Neural progenitor cell (in vitro differentiated cells): Measurements from ENCODE around the gene MICAL2. TPM values are rescaled to one million over a fixed set of nuclear protein-coding genes. Genes with fewer than 3 reads are reported as not detected.

Source experiments
- DNase-seq: peaks from one replicate; pipeline ENCODE4 v3.0.0-alpha.2; 2016; ENCODE audit warnings: low spot score
- H2AFZ ChIP-seq: fragments of 200-600 bp; sonication (generic); replicated peaks from 2 replicates; pipeline ENCODE4 v1.6.1; 2016; ENCODE audit warnings: antibody characterized with exemption
- H3F3A ChIP-seq: fragments of 200-600 bp; sonication (generic); 2 replicates; pipeline ENCODE4 v1.6.1; 2016; ENCODE audit warnings: antibody characterized with exemption, low read depth
- H3K27ac ChIP-seq: fragments of 200-600 bp; sonication (generic); 2 replicates; pipeline ENCODE4 v1.5.1; 2016; ENCODE audit warnings: mild to moderate bottlenecking
- H3K27me3 ChIP-seq: fragments of 200-600 bp; sonication (generic); 2 replicates; pipeline ENCODE4 v1.6.1; 2016; ENCODE audit warnings: mild to moderate bottlenecking, moderate library complexity
- H3K36me3 ChIP-seq: fragments of 200-600 bp; sonication (generic); 2 replicates; pipeline ENCODE4 v1.5.1; 2016
- H3K4me1 ChIP-seq: fragments of 200-600 bp; sonication (generic); 2 replicates; pipeline ENCODE4 v1.6.1; 2016; ENCODE audit warnings: mixed run types
- H3K4me2 ChIP-seq: fragments of 200-600 bp; sonication (generic); 2 replicates; pipeline ENCODE4 v1.6.1; 2016
- H3K4me3 ChIP-seq: fragments of 200-600 bp; sonication (generic); 2 replicates; pipeline ENCODE4 v1.5.1; 2016
- H3K79me2 ChIP-seq: fragments of 200-600 bp; sonication (generic); 2 replicates; pipeline ENCODE4 v1.6.1; 2016; ENCODE audit warnings: low read depth
- H3K9ac ChIP-seq: fragments of 200-600 bp; sonication (generic); 2 replicates; pipeline ENCODE4 v1.6.1; 2016
- H3K9me3 ChIP-seq: fragments of 200-600 bp; sonication (generic); 2 replicates; pipeline ENCODE4 v1.5.1; 2016; ENCODE audit warnings: low read depth
- H4K20me1 ChIP-seq: fragments of 200-600 bp; sonication (generic); 2 replicates; pipeline ENCODE4 v1.6.1; 2016; ENCODE audit warnings: low read depth
- H3K27ac Mint-ChIP-seq: 3 replicates; pipeline ENCODE4 v1.8.0; 2021; ENCODE audit warnings: mixed read lengths
- H3K27me3 Mint-ChIP-seq: 2 replicates; pipeline ENCODE4 v1.8.0; 2022; ENCODE audit warnings: low read depth, mild to moderate bottlenecking, inconsistent platforms, moderate library complexity, mixed read lengths; ENCODE audit not compliant: insufficient read depth
- H3K36me3 Mint-ChIP-seq: 3 replicates; pipeline ENCODE4 v1.8.0; 2021; ENCODE audit warnings: mixed read lengths
- H3K4me1 Mint-ChIP-seq: 3 replicates; pipeline ENCODE4 v1.8.0; 2021; ENCODE audit warnings: mixed read lengths
- H3K4me3 Mint-ChIP-seq: 3 replicates; pipeline ENCODE4 v1.8.0; 2021; ENCODE audit warnings: mild to moderate bottlenecking, moderate library complexity, mixed read lengths
- H3K9me3 Mint-ChIP-seq: 3 replicates; pipeline ENCODE4 v1.8.0; 2020; ENCODE audit warnings: mixed read lengths
- CTCF ChIP-seq: fragments of 200-600 bp; sonication (generic); IDR thresholded peaks from 2 replicates; pipeline ENCODE4 v1.5.1; 2017; ENCODE audit warnings: antibody characterized with exemption, mild to moderate bottlenecking
- EZH2 ChIP-seq: fragments of 200-600 bp; sonication (generic); IDR thresholded peaks from 2 replicates; pipeline ENCODE4 v1.6.1; 2017; ENCODE audit warnings: antibody characterized with exemption, mild to moderate bottlenecking, moderate library complexity
- EZH2phosphoT487 ChIP-seq: fragments of 200-600 bp; sonication (generic); IDR thresholded peaks from 2 replicates; pipeline ENCODE4 v1.6.1; 2017; ENCODE audit warnings: antibody characterized with exemption
- total RNA-seq: library from RNA; depleted of rRNA; stranded (reverse); fragments of >200 nt; gene quantifications from 2 replicates; pipeline ENCODE4 v1.2.3, GENCODE V29; 2015; ENCODE audit warnings: low replicate concordance

The MICAL2 gene
- total RNA-seq, 1 donor from 2014 or later: 0.60 TPM

- Histone ChIP-seq H3K79me2 (no peaks in the 10 kb centered on the region), H3K27ac (no peak overlapping the region), H3K4me3 (no peak overlapping the region), H4K20me1 (no peaks in the 10 kb centered on the region), H3K9me3 (no peaks in the 10 kb centered on the region), H3F3A (no peaks in the 10 kb centered on the region), H3K4me2 (no peak overlapping the region), H3K27me3 (no peaks in the 10 kb centered on the region), H3K9ac (no peak overlapping the region), H3K4me1 (peaks cover 7% of the 10 kb centered on the region), H3K36me3 (no peaks in the 10 kb centered on the region), H2AFZ (no peak overlapping the region)
- no peak overlapping the region for H3K27ac Mint-ChIP-seq
- peaks cover 17% of the 10 kb centered on the region for H3K27me3 Mint-ChIP-seq
- peaks cover 46% of the 10 kb centered on the region for H3K4me1 Mint-ChIP-seq
- no peaks in the 10 kb centered on the region for H3K36me3 Mint-ChIP-seq
- H3K9me3 Mint-ChIP-seq: no peaks in the 10 kb centered on the region
- no peak overlapping the region for H3K4me3 Mint-ChIP-seq
- no peak for TF ChIP-seq EZH2
- no peak for TF ChIP-seq CTCF
- no peak for TF ChIP-seq EZH2phosphoT487
- DNase-seq: no peak
These were observed 105.7 kb downstream of the MICAL2 start for GRCh38 chr11:12216041-12216451.

- Mint-ChIP-seq H3K27me3 (peaks cover 22% of the 10 kb centered on the region), H3K4me1 (peaks cover 46% of the 10 kb centered on the region), H3K36me3 (no peaks in the 10 kb centered on the region), H3K9me3 (no peaks in the 10 kb centered on the region), H3K27ac (no peak overlapping the region), H3K4me3 (no peak overlapping the region)
- Histone ChIP-seq H3K4me3 (no peak overlapping the region), H3K9me3 (no peaks in the 10 kb centered on the region), H3K36me3 (no peaks in the 10 kb centered on the region), H4K20me1 (no peaks in the 10 kb centered on the region), H3K4me1 (peaks cover 7% of the 10 kb centered on the region), H3K79me2 (no peaks in the 10 kb centered on the region), H3K9ac (no peak overlapping the region), H3K27ac (no peak overlapping the region), H3K4me2 (no peak overlapping the region), H3K27me3 (no peaks in the 10 kb centered on the region), H2AFZ (no peak overlapping the region), H3F3A (no peaks in the 10 kb centered on the region)
- TF ChIP-seq EZH2phosphoT487 (no peak), CTCF (no peak), EZH2 (no peak)
- no peak for DNase-seq
These were observed 106.4 kb downstream of the MICAL2 start for GRCh38 chr11:12216671-12217374.

GRCh38 chr11:12217879-12218278 is 107.5 kb downstream of the MICAL2 start:
- peaks cover 41% of the 10 kb centered on the region for H3K4me1 Mint-ChIP-seq
- Histone ChIP-seq H3K27ac (no peak overlapping the region), H3K4me2 (no peak overlapping the region)

More at GRCh38 chr11:12217879-12218278, 107.5 kb downstream of the MICAL2 start:
- Histone ChIP-seq H3K27me3 (no peaks in the 10 kb centered on the region), H3K36me3 (no peaks in the 10 kb centered on the region), H3K79me2 (no peaks in the 10 kb centered on the region), H2AFZ (no peak overlapping the region), H4K20me1 (no peaks in the 10 kb centered on the region), H3F3A (no peaks in the 10 kb centered on the region), H3K9me3 (no peaks in the 10 kb centered on the region), H3K9ac (no peak overlapping the region), H3K4me3 (no peak overlapping the region), H3K4me1 (peaks cover 7% of the 10 kb centered on the region)
- H3K27me3 Mint-ChIP-seq: peaks cover 21% of the 10 kb centered on the region
- DNase-seq: no peak
- no peak overlapping the region for H3K27ac Mint-ChIP-seq
- H3K4me3 Mint-ChIP-seq: no peak overlapping the region
- no peaks in the 10 kb centered on the region for H3K36me3 Mint-ChIP-seq
- H3K9me3 Mint-ChIP-seq: no peaks in the 10 kb centered on the region
- TF ChIP-seq CTCF (no peak), EZH2 (no peak), EZH2phosphoT487 (no peak)
